OCI-M2 (cell line): ENCODE data around the gene ZSWIM7.

Experiments
- DNase-seq: peaks from one replicate; lab custom pipeline; 2025; ENCODE audit not compliant: unreplicated experiment; lab: John Stamatoyannopoulos, UW

The ZSWIM7 gene, protein sequence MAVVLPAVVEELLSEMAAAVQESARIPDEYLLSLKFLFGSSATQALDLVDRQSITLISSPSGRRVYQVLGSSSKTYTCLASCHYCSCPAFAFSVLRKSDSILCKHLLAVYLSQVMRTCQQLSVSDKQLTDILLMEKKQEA

DNA sequence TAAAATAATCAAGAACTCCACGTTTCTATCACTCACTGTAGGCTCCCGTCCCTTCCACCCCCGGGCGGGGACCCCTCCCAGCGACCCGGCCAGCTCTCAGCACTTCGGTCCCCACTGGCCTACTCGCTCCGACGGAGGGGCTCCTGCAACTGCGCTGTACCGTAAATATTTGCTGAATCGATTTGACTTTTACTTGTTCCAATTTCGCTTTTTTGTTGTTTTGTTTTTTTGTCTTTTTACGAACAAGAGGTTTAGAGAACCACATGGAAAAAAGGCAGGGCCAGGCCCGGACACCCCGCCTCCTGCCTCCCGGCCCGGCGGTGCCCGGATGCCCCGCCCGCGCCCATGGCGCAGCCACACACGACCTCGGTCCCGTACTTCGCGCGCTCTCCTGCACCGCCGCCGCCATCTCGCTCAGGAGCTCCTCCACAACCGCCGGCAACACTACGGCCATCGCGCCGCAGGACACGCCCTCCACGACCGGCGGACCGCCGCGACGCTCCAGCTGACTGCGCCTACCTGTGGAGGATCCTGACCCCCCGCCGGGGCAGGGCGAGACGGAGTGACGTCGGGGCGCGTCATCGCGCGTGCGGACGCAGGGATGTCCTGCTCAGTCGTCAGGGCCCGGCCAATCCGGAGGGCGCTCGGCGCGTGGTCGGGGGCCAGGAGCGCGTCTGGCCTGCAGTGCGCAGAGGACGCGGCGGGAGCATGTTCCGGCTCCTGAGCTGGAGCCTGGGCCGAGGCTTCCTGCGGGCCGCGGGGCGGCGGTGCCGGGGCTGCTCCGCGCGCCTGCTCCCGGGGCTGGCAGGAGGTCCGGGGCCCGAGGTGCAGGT lies at the start of gene ZSWIM7, which contains the start of gene TTC19:
Gene ZSWIM7 (minus strand): TSS at position 564 of the 833 bp plus-strand sequence. CDS start 110 bp downstream, at position 454.
Gene TTC19 (plus strand): TSS at position 684 of the 833 bp plus-strand sequence. CDS start 25 bp downstream, at position 709.
- peak; percentile 44 for DNase-seq

DNA sequence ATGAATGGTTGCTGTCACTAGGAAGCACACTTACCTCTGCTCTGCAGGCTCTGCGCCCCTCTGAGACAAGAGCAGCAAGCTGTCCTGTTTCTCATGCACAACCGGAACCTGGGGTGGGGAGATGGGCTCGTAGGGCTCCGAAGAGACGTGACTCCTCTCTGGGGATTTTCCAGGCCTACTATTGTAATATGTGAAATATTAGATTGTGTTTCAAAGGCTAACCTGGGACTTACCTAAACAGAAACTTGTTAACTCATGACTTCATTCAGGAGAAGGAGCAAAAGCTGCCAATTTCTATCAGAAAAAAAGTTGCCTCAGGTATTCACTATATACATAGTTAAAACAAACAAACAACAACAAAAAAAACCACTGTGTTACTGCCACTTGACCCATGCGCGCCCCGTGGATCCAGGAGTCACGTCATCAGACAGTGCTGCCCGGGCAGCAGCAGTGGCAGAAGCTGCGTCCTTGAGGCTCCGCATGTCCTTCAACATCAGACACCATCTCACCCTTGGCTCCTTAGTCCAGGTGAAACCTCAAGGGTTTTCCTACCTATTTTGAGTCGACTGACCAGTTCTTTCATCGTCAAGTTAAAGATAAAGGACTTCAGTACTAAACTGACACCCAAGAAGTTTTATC lies 49.4 kb upstream of the ZSWIM7 start:
- no peak for DNase-seq

DNA sequence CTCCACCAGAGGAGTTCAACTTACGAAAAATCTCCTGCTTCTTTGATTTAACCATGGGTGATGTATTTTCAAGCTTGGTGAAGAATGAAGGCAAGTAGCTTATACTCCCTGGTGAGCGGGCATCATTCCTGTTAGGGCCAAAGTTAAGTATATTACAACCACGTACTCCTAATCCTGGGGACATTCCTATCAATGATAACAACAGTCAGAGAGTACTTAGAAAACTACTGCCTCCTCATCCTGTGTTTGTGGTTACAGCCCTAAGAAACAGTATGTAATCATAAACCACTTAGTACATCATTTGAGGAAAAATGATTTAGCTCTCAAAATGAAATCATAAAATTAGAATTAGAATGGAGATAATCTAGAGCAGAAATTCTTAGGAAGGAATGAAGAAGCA lies 47.5 kb upstream of the ZSWIM7 start:
- no peak for DNase-seq

DNA sequence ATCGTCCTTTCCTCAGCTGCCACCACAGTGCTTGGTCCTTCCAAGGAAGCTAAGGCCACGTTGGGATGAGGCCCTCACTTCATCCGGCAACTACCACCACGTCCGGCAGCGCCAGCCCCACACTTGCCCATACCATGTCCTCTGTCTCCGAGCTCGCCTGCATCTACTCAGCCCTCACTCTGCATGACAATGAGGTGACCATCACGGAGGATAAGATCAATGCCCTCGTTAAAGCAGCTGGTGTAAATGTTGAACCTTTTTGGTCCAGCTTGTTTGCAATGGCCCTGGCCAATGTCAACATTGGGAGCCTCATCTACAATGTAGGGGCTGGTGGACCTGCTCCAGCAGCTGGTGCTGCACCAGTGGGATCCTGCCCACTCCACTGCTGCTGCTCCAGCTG lies 45.0 kb upstream of the ZSWIM7 start:
- DNase-seq: no peak

DNA sequence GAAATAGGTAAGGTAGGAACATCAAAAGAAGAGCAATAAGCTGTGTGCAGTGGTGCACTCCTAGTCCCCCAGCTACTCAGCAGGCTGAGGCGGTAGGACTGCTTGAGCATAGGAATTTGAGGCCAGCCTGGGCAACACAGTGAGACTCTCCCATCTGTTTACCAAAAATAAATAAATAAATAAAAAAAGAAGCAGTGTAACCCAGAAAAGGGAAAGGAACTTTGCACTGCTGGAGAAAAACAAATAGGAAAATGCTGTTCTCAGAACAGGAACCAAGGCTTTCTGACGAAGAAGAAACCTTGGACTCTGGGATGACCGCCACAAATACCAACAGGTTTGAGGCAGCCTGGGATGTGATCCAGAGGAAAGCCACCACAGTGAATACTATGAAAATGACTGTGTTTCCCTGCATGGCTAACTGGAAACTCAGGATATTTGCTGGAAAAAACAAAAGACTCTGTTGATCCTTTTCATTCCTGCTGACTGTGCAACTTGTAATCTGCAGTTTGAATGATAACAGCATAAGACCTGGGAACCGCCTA lies 41.3 kb upstream of the ZSWIM7 start:
- DNase-seq: no peak

DNA sequence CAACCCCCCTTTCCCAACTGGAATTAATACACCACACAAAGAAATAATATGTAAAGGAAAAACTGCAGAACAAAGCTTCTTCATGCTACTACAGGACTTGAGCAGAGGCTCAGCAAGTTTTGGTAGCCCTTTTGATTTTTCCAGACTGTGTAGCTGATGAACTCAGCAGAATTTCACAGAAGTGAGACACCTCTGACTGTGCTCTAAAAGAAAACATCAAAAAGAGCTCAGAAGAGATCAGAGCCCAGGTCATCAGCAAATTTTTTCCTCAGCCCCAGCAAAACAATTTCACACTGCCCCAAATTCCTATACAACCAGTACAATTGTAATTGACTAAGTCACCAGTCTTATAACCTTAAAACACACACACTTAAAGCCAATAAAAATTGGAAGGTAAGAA lies 38.1 kb upstream of the ZSWIM7 start:
- DNase-seq: no peak

DNA sequence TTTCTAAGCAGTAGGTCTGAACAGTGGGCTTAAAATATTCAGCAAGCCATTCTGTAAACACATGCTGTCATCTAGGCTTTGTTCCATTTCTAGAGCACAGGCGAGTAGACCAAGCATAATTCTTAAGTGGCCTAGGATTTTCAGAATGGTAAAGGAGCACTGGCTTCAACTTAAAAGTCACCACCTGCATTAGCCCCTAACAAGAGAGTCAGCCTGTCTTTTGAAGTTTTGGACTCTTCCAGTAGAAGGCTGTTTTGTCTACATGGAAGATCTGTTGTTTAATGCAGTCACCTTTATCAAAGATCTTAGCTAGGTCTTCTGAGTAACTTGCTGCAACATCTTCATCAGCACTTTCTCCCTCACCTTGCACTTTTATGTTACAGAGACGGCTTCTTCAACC lies 36.8 kb upstream of the ZSWIM7 start:
- no peak for DNase-seq

DNA sequence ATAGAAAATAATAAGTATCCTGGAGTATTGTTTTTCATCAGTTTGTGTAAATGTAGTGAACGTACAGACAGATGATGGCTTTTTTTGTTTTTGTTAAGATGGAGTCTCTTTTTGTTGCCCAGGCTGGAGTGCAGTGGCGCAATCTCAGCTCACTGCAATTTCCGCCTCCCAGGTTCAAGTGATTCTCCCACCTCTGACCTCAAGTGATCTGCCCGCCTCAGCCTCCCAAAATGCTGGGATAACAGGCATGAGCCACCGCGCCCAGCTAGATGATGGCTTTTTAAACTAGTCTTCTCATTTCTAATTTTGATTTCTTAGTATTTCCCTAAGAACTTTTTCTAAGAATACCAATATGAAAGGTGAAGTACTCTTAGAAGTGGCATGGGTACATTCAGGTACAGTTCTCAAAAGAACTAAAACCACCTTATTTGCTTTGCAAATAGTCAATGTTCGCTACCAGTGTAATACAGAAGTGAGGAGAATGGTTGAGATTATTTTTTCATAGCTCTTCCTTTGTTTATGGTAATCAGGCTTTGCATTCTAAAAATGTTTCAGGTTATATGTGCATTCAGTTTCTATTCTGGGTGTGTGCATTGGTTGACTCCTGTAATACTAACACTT lies 34.3 kb upstream of the ZSWIM7 start:
- no peak for DNase-seq

DNA sequence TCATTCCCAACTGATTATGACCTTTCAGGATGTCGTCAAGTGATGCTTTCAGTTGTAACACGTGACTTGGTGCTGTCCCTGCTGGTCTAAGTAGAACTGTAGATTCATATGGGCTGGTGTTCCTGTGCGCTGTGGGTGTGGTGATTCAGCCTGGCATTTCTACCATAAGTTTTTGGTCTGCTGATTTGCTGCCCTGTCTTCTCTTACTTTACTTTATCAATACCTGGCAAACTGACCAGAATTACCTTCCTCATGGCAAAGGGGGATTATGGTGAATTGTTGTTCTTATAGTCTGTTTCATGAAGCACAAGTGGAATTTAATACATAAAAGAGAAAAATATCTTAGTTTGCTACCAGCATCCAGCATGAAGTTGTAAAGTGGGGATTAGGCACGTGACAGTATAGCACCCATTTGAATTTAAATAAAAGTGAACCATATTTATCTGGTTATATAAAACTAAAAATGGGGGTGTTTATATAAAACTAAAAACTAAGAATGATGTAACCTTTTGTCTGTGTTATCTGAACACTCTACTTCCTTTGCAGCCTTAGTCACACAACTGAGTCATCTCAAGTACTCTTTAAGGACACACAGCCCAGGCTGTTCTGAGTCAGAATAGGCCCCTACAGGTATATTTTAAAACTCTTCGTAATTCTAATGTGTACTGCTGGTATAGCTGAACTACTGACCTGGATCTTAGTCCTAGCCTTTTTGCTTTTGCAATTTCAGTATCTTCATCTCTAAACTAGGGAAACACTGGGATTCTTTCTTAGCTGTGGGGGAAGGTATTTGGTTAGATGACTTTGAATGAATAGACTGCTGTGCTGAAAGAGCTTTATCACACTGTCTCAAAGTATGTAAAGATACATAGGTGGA lies 28.4 kb upstream of the ZSWIM7 start:
- DNase-seq: no peak

DNA sequence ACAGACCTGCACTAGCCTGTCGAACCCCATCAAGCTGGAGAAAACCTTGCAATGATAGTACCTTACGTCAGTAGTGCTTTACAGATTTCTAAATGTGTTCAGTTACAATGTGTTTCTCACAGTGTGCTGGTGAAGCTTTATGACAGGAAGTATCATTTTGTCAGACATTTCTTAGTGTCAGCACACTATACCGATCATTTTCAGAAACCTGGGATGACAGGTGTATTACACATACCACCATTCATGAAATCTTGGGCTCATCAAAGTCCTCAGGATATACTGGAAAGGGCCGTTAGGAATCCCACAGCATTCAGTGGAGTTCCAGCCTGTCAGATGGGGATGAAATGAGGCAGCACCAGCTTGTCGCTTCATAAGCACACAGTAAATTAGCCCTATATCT lies 27.4 kb upstream of the ZSWIM7 start:
- DNase-seq: no peak

DNA sequence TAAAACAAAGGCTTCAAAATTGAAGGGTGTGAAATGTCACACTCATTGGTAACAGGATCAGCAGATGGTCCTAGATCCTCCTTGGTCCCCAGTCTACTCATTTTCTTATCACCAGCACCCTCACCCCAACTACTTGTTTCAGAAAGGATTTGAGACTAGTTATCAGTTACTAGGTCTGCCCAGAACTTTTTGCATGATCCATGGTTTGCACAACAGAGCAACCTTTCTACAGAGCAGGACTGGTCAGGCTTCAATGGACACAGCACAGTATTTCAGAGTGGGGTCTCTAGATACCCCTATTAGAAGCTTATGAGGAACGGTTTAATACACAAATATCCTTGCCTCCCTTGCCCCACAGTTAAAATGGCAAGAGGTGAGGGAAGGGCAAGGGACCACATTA lies 25.7 kb upstream of the ZSWIM7 start:
- DNase-seq: no peak

DNA sequence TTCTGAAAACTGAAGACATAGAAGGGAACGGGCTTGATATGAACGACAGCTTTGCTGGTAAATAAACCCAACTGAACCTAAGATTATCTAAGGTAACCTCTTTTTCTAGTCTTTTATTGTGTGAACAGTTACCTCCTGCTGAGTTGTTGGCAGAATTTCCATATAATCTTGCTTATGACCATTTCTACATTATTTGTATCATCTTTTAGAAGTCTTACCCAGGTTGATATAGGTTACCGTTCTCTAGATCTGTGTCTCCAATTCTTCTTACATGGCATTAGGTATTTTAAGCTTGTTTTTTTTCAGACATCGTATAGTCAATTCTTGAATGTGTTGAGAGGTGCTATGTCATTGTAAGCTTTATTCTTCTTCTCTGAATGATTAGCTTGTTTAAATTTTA lies 24.4 kb upstream of the ZSWIM7 start:
- no peak for DNase-seq

DNA sequence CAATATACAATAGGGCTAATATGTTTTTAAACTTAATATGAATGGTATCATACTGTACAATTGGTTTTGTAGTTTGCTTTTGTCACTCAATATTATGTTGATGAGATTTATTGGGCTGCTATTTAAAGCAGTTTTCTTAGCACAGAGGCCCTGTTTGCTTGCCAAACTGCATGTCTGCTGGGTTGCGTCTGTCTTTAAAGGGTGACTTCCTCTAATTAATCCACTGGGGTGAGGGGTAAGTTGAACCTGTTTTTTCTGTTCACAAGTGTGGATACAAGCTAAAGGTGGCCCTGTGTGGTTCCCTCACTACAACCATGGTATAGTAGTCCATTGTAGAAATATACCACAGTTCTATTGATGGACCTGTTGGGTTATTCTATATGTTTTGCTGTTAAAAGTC lies 19.8 kb upstream of the ZSWIM7 start:
- DNase-seq: no peak

DNA sequence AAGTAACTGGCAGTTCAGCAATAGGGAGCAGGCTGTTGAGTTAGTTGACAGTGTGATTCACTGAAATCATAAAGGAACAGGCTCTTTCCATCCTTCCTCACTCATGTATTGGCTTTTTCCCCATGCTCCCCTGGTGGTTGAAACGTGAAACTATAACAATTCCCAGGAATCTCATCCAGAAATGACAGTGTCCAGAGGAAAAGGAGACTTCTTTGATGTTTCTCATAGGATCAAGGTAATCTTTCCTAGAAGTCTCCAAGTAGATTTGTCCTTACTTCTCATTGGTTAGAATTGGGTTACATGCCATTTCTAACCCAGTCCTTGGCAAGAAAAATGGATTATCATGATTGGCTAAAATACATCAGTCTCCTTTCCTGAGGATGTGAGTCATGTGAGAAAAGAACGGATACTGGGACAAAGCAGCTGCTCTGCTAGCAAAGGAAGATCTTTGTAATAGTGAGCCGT lies 14.5 kb upstream of the ZSWIM7 start:
- no peak for DNase-seq

DNA sequence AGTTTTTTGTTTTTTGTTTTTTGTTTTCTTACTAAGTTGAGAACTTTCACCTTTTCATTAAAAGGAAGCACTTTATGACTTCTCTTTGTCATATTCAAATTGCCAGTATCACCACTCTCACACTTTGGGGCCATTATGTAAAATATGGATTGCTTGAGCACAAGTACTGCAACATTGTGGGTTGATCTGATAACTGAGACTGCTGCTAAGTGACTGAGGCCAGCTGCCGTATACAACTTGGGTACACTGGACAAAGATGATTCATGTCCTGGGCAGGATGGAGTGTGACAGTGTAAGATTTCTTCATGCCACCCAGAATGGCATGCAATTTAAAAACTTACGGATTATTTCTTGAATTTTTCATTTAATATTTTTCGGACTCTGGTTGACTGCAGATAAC lies 7.9 kb upstream of the ZSWIM7 start:
- DNase-seq: no peak

DNA sequence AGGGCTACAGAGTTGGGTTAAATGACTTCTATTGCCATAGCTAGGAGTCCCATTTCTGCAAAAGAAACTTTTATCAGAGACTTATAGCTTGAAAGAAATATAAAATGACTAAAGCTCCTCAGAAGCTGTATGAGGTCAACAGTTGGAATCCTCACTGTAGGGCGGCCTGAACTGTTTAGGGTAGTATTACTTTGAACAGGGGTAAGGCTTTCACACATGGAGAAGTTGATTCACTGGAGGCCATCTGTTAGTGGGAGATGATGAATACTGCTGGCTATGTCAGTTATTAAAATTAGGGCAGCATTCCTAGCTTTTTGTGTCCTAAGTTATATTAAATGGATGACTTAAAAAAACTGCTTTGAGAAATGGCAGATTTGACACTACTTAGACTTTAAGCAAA lies 6.1 kb upstream of the ZSWIM7 start:
- no peak for DNase-seq

DNA sequence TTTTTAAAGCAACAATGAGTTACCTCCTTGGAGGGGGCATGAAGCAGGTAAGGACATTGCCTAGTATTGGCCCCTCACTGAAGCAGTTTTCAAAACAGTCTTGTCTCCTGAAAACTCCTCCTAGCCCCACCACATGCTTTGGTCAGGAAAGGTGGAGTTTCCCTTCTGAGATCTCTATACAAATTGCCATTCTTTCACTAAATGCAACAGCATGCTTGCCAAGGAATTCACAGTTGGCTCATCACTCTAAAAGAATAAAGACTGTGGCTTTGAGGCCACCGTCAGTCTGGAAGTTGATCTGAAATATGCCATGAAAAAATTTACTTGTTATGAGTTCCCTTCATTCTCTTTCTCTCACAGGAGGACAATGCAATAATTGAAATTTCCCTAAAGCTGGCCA lies 4.3 kb upstream of the ZSWIM7 start:
- no peak for DNase-seq

DNA sequence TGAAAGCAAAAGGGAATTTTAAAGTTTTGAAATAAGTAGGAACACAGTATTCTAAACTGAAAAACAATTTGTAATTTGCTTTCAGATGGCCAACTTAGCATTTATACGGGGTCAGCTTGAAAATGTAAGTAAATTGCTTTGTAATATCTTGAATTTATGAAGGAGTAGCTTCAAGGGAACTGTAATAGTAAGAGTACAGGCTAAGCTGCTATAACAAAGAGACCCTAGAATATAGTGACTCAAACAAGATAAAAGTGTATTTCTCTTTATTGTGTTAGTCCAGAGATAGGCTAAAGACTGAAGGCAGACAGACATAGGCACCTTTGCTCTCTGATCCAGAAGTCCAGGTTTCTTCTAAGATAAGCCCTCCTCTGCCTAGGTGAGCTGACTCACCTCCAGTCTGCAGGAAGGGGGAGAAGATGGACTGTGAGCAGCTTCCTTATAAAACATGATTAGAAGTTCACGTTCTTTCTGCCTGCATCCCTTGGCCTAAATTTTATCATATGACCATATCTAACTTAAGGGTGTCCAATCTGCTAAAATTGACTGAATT lies 3.3 kb upstream of the ZSWIM7 start:
- no peak for DNase-seq

DNA sequence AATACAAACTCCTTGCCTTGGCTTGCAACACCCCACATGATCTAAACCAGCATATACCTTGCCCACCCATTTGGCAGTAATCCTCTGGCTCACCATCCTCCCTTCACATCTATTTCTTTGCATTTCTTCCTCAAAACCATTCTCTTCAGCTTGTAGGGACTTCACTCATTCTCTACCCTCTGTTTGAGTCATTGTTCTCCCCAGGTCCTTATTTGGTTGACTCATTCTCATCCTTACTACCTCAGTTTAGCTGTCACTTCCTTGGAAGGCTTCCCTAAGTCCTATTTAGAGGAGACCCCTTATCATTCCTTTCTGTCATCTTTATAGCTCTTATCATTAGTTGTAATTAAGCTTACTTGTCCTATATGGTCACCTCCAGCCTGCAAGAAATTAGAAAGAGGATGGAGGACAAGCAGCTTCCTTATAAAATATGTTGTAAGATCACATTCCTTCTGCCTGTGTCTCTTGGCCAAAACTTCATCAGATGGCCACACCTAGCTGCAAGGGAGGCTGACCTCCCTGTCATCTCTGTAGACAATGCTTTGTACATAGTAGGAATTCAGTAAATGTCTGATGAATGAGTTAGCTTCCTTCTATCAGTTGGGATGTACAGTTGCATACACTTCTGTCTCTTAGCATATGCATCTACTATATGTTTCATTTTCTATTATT lies 1.9 kb upstream of the ZSWIM7 start:
- DNase-seq: no peak
